Progenitor cell of endocrine pancreas (in vitro differentiated cells): Measurements from ENCODE around the gene RPGRIP1. TPM values are rescaled to one million over a fixed set of nuclear protein-coding genes. Genes with fewer than 3 reads are reported as not detected.
"Not testable (repeated sequence)": the region's sequence is repeated elsewhere in the genome, so short reads cannot be mapped to it uniquely, and the experiment has no call there.

Source experiments
- DNase-seq: peaks from one replicate; pipeline ENCODE4 v3.0.0; 2021; ENCODE audit warnings: low spot score; ENCODE audit not compliant: unreplicated experiment
- H3K27ac Mint-ChIP-seq: 2 replicates; pipeline ENCODE4 v1.8.0; 2021; ENCODE audit warnings: mild to moderate bottlenecking, moderate library complexity, mixed read lengths
- H3K27me3 Mint-ChIP-seq: 2 replicates; pipeline ENCODE4 v1.8.0; 2021; ENCODE audit warnings: mixed read lengths
- H3K36me3 Mint-ChIP-seq: 2 replicates; pipeline ENCODE4 v1.8.0; 2022; ENCODE audit warnings: mixed read lengths; ENCODE audit not compliant: insufficient read depth
- H3K4me1 Mint-ChIP-seq: 2 replicates; pipeline ENCODE4 v1.8.0; 2021; ENCODE audit warnings: low read depth, mixed read lengths
- H3K4me3 Mint-ChIP-seq: 2 replicates; pipeline ENCODE4 v1.8.0; 2021; ENCODE audit warnings: low read depth, mild to moderate bottlenecking, moderate library complexity, mixed read lengths
- H3K9me3 Mint-ChIP-seq: 2 replicates; pipeline ENCODE4 v1.8.0; 2021; ENCODE audit warnings: low read depth, mixed read lengths
- CTCF ChIP-seq: fragments of 200-600 bp; sonication (generic); IDR thresholded peaks from one replicate; pipeline ENCODE4 v1.5.0; 2021; ENCODE audit warnings: antibody characterized with exemption, mild to moderate bottlenecking; ENCODE audit not compliant: unreplicated experiment
- total RNA-seq: library from RNA; stranded (reverse); gene quantifications from 2 replicates; pipeline ENCODE4 v1.2.1, GENCODE V29; 2021

RPGRIP1 gene
- total RNA-seq, 1 donor from 2014 or later, result 0.19 TPM

- no peak overlapping the region for H3K4me3 Mint-ChIP-seq
- DNase-seq, result no peak
- H3K36me3 Mint-ChIP-seq, result no peaks in the 10 kb centered on the region
- H3K4me1 Mint-ChIP-seq, result no peaks in the 10 kb centered on the region
- TF ChIP-seq CTCF, result no peak
- H3K9me3 Mint-ChIP-seq, result no peaks in the 10 kb centered on the region
- no peaks in the 10 kb centered on the region for H3K27me3 Mint-ChIP-seq
- no peak overlapping the region for H3K27ac Mint-ChIP-seq
Measured at GRCh38 chr14:21278632-21279031, 1.3 kb upstream of the RPGRIP1 start.

- H3K9me3 Mint-ChIP-seq, H3K27ac Mint-ChIP-seq: not testable (repeated sequence)
Measured at GRCh38 chr14:21281917-21282316, 2.0 kb downstream of the RPGRIP1 start.

GRCh38 chr14:21286516-21286915 is 6.6 kb downstream of the RPGRIP1 start:
- not testable (repeated sequence) for H3K4me1 Mint-ChIP-seq, H3K9me3 Mint-ChIP-seq, H3K36me3 Mint-ChIP-seq, H3K27me3 Mint-ChIP-seq, H3K4me3 Mint-ChIP-seq, DNase-seq, H3K27ac Mint-ChIP-seq

More at GRCh38 chr14:21281917-21282316, 2.0 kb downstream of the RPGRIP1 start:
- DNase-seq, H3K4me3 Mint-ChIP-seq, H3K36me3 Mint-ChIP-seq, H3K4me1 Mint-ChIP-seq, H3K27me3 Mint-ChIP-seq: not testable (repeated sequence)

- Mint-ChIP-seq H3K4me3 (no peak overlapping the region), H3K27ac (no peak overlapping the region), H3K9me3 (no peaks in the 10 kb centered on the region), H3K27me3 (peaks cover 4% of the 10 kb centered on the region), H3K36me3 (no peaks in the 10 kb centered on the region), H3K4me1 (no peaks in the 10 kb centered on the region)
- TF ChIP-seq CTCF, result no peak
- DNase-seq, result no peak
Measured at GRCh38 chr14:21287168-21287567, 7.3 kb downstream of the RPGRIP1 start.

GRCh38 chr14:21294026-21294425 is 14.1 kb downstream of the RPGRIP1 start:
- not testable (repeated sequence) for H3K4me1 Mint-ChIP-seq, DNase-seq, H3K27ac Mint-ChIP-seq, H3K27me3 Mint-ChIP-seq, H3K4me3 Mint-ChIP-seq, H3K36me3 Mint-ChIP-seq, H3K9me3 Mint-ChIP-seq

GRCh38 chr14:21298358-21298757 is 18.5 kb downstream of the RPGRIP1 start:
- Mint-ChIP-seq H3K27ac (no peak overlapping the region), H3K9me3 (no peaks in the 10 kb centered on the region), H3K4me3 (no peak overlapping the region), H3K4me1 (peaks cover 5% of the 10 kb centered on the region), H3K36me3 (no peaks in the 10 kb centered on the region), H3K27me3 (peaks cover 3% of the 10 kb centered on the region)
- TF ChIP-seq CTCF, result no peak
- no peak for DNase-seq

GRCh38 chr14:21299562-21300130 is 19.8 kb downstream of the RPGRIP1 start:
- H3K27me3 Mint-ChIP-seq, result peaks cover 3% of the 10 kb centered on the region
- no peak overlapping the region for H3K4me3 Mint-ChIP-seq
- no peaks in the 10 kb centered on the region for H3K9me3 Mint-ChIP-seq
- no peak overlapping the region for H3K27ac Mint-ChIP-seq
- H3K4me1 Mint-ChIP-seq, result peaks cover 5% of the 10 kb centered on the region
- no peak for TF ChIP-seq CTCF
- DNase-seq, result no peak
- no peaks in the 10 kb centered on the region for H3K36me3 Mint-ChIP-seq
